IPS DF 6.9 (cell line): ENCODE data around the gene SH3BP5.

Source experiments
- DNase-seq: peaks from one replicate; pipeline ENCODE4 v3.0.0-alpha.2; 2013; ENCODE audit warnings: low read depth, low spot score
- H3K27ac ChIP-seq: one replicate; pipeline ENCODE4 v1.5.1; 2013; ENCODE audit warnings: low read length, control low read depth
- H3K27me3 ChIP-seq: 2 replicates; pipeline ENCODE4 v1.6.1; 2013; ENCODE audit warnings: mild to moderate bottlenecking, low read length; ENCODE audit not compliant: control insufficient read depth, insufficient read depth
- H3K36me3 ChIP-seq: 2 replicates; pipeline ENCODE4 v1.6.1; 2013; ENCODE audit warnings: low read length; ENCODE audit not compliant: control insufficient read depth, insufficient read depth
- H3K4me1 ChIP-seq: 2 replicates; pipeline ENCODE4 v1.6.1; 2013; ENCODE audit warnings: low read length; ENCODE audit not compliant: control insufficient read depth, insufficient read depth
- H3K4me3 ChIP-seq: 2 replicates; pipeline ENCODE4 v1.5.1; 2013; ENCODE audit warnings: mild to moderate bottlenecking, low read length
- H3K9me3 ChIP-seq: 2 replicates; pipeline ENCODE4 v1.6.1; 2013; ENCODE audit warnings: low read length, inconsistent platforms; ENCODE audit not compliant: control insufficient read depth, insufficient read depth
- WGBS: extraction: QIAGEN DNeasy Blood & Tissue Kit; methylation state at CpG from one replicate; pipeline ENCODE4 v1.1.7; 2013; ENCODE audit warnings: mixed read lengths, missing lambda C conversion rate; ENCODE audit not compliant: insufficient read length, insufficient coverage; 5-methylcytosine and 5-hydroxymethylcytosine counted together

The SH3BP5 gene

GRCh38 chr3:15220661-15221060, 111.7 kb downstream of the SH3BP5 start:
- H3K36me3 ChIP-seq = no peaks in the 10 kb centered on the region; the same call in 1 of the 2 replicates
- H3K4me1 ChIP-seq = no peaks in the 10 kb centered on the region
- no peaks in the 10 kb centered on the region for H3K27me3 ChIP-seq
- H3K4me3 ChIP-seq = no peak overlapping the region
- WGBS = no CpG with 5 or more reads among the region's 2 CpGs
- no peak for DNase-seq
- no peaks in the 10 kb centered on the region for H3K9me3 ChIP-seq
- no peak overlapping the region for H3K27ac ChIP-seq

GRCh38 chr3:15220056-15220455, 112.3 kb downstream of the SH3BP5 start:
- no CpG with 5 or more reads among the region's 8 CpGs for WGBS
- DNase-seq = no peak
- Histone ChIP-seq H3K36me3 (no peaks in the 10 kb centered on the region; the same call in 1 of the 2 replicates), H3K9me3 (no peaks in the 10 kb centered on the region), H3K4me3 (no peak overlapping the region), H3K27me3 (no peaks in the 10 kb centered on the region), H3K27ac (no peak overlapping the region), H3K4me1 (no peaks in the 10 kb centered on the region)

- H3K27me3 ChIP-seq = no peaks in the 10 kb centered on the region
- no peaks in the 10 kb centered on the region; the same call in 1 of the 2 replicates for H3K36me3 ChIP-seq
- no peak for DNase-seq
- no peaks in the 10 kb centered on the region for H3K4me1 ChIP-seq
- H3K27ac ChIP-seq = no peak overlapping the region
- H3K4me3 ChIP-seq = no peak overlapping the region
- H3K9me3 ChIP-seq = no peaks in the 10 kb centered on the region
These were observed 113.7 kb downstream of the SH3BP5 start for GRCh38 chr3:15218689-15219088.

GRCh38 chr3:15217841-15218267, 114.5 kb downstream of the SH3BP5 start:
- no CpG with 5 or more reads among the region's 2 CpGs for WGBS
- Histone ChIP-seq H3K9me3 (no peaks in the 10 kb centered on the region), H3K4me3 (no peak overlapping the region), H3K36me3 (no peaks in the 10 kb centered on the region; the same call in 1 of the 2 replicates), H3K4me1 (no peaks in the 10 kb centered on the region), H3K27ac (no peak overlapping the region), H3K27me3 (no peaks in the 10 kb centered on the region)
- no peak for DNase-seq

- no peak overlapping the region for H3K4me3 ChIP-seq
- H3K9me3 ChIP-seq = no peaks in the 10 kb centered on the region
- H3K27ac ChIP-seq = no peak overlapping the region
- no peaks in the 10 kb centered on the region for H3K27me3 ChIP-seq
- no peak for DNase-seq
- no peaks in the 10 kb centered on the region for H3K4me1 ChIP-seq
- H3K36me3 ChIP-seq = no peaks in the 10 kb centered on the region; the same call in 1 of the 2 replicates
- WGBS = no CpG with 5 or more reads among the region's 4 CpGs
These were observed 115.2 kb downstream of the SH3BP5 start for GRCh38 chr3:15217011-15217671.

- Histone ChIP-seq H3K27me3 (no peaks in the 10 kb centered on the region), H3K36me3 (no peaks in the 10 kb centered on the region; the same call in 1 of the 2 replicates), H3K4me1 (no peaks in the 10 kb centered on the region), H3K4me3 (no peak overlapping the region), H3K9me3 (no peaks in the 10 kb centered on the region), H3K27ac (no peak overlapping the region)
- WGBS = no CpG with 5 or more reads among the region's 1 CpG
- no peak for DNase-seq
These were observed 115.9 kb downstream of the SH3BP5 start for GRCh38 chr3:15216501-15216900.

GRCh38 chr3:15215996-15216395, 116.4 kb downstream of the SH3BP5 start:
- Histone ChIP-seq H3K27me3 (no peaks in the 10 kb centered on the region), H3K36me3 (no peaks in the 10 kb centered on the region; the same call in 1 of the 2 replicates), H3K4me3 (no peak overlapping the region), H3K27ac (no peak overlapping the region), H3K9me3 (no peaks in the 10 kb centered on the region), H3K4me1 (no peaks in the 10 kb centered on the region)
- no CpG with 5 or more reads among the region's 2 CpGs for WGBS
- DNase-seq = no peak

GRCh38 chr3:15214758-15215157, 117.6 kb downstream of the SH3BP5 start:
- WGBS = no CpG with 5 or more reads among the region's 1 CpG
- DNase-seq = no peak
- no peaks in the 10 kb centered on the region; the same call in 1 of the 2 replicates for H3K36me3 ChIP-seq

GRCh38 chr3:15211937-15212336, 120.4 kb downstream of the SH3BP5 start:
- DNase-seq = no peak
- no peak overlapping the region for H3K4me3 ChIP-seq

More at GRCh38 chr3:15214758-15215157, 117.6 kb downstream of the SH3BP5 start:
- no peak overlapping the region for H3K4me3 ChIP-seq
- H3K27ac ChIP-seq = no peak overlapping the region
- no peaks in the 10 kb centered on the region for H3K27me3 ChIP-seq
- H3K4me1 ChIP-seq = no peaks in the 10 kb centered on the region
- H3K9me3 ChIP-seq = no peaks in the 10 kb centered on the region

GRCh38 chr3:15207836-15208504, 124.4 kb downstream of the SH3BP5 start:
- Histone ChIP-seq H3K9me3 (no peaks in the 10 kb centered on the region), H3K4me1 (peaks cover under 1% of the 10 kb centered on the region; the same call in 1 of the 2 replicates), H3K27me3 (no peaks in the 10 kb centered on the region), H3K27ac (no peak overlapping the region), H3K4me3 (no peak overlapping the region), H3K36me3 (no peaks in the 10 kb centered on the region)
- no peak for DNase-seq
- WGBS = 100% methylated on average over 1 of the region's 5 CpGs

More at GRCh38 chr3:15211937-15212336, 120.4 kb downstream of the SH3BP5 start:
- Histone ChIP-seq H3K36me3 (no peaks in the 10 kb centered on the region; the same call in 1 of the 2 replicates), H3K27me3 (no peaks in the 10 kb centered on the region), H3K4me1 (no peaks in the 10 kb centered on the region), H3K9me3 (no peaks in the 10 kb centered on the region), H3K27ac (no peak overlapping the region)
